HG03066 (cell line): ENCODE measurements around the gene RHOH.

Experiments
- ATAC-seq: cut with Tn5 transposase; IDR thresholded peaks from one replicate; pipeline ENCODE4 v1.9.1; 2021; ENCODE audit warnings: low read depth; ENCODE audit not compliant: unreplicated experiment

The RHOH gene

DNA sequence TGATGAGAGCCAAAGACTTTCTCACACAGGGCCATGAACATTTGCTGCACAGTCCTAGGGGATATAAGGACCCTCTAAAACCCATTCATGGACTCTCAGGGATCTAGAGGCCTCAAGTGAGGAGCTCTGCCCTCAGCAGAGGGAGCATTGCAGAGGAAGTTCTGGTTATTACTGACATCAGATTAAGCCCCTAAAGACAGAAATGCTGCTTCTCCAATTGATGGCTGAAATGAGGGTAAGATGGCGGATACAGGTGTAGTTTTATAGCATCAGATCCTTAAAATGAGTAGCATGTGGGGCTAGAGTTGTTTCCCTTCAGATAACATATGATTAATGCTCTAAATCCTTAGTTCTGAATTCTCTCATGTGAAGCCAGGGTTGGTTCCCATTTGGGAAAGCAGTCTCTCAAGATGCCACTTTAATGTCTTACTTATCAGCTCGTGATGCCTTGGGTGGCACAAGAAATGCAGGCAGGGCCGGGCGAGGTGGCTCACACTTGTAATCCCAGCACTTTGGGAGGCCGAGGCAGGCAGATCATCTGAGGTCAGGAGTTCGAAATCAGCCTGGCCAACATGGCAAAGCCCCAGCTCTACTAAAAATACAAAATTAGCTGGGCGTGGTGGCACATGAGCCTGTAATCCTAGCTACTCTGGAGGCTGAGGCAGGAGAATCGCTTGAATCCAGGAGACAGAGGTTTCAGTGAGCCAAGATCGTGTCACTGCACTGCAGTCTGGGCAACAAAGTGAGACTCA lies 7.9 kb downstream of the RHOH start:
- ATAC-seq, result no peak

DNA sequence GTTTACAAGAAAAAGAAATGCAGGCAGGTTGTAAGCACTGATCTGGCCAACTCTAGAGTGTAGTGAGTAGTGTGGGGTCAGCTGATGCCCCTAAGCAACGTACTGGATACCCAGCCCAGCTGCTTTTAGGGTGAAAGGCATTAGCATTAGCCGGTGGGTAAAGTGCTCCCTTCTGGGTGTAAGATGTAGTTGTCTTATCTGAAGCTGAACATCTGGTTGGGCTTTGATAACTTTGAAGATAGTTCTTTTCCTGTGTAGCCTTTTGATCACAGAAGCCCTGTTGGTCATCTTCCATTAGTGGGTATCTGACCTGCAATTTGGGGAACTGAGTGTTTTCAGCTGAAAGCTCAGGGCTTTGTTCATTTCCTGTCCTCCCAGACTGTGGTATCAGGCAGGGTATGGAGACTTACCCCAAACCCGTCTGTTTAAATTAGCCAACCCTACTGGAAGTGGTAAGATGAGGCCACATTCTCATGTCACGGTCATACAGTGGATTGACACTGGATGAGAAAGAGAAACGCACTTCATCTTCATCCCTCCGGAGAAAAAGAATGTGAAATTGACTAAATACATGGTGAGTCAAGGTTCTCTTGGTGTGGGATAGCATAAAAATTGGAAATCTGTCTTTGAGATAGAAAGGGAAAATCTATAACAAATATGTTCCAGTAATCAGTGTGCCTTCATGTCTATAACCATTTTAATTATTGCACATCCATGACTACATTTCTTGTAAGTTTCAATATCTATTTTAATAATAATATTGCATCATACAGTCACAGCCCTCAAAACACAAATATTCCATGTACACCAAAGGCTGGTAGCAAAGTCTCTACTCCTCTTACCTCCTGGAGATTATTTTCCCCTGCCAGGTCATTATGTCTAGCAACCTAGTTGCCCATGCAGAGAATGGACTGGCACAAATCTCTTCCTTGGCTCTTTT lies 8.7 kb downstream of the RHOH start:
- ATAC-seq, result peak; percentile 59

DNA sequence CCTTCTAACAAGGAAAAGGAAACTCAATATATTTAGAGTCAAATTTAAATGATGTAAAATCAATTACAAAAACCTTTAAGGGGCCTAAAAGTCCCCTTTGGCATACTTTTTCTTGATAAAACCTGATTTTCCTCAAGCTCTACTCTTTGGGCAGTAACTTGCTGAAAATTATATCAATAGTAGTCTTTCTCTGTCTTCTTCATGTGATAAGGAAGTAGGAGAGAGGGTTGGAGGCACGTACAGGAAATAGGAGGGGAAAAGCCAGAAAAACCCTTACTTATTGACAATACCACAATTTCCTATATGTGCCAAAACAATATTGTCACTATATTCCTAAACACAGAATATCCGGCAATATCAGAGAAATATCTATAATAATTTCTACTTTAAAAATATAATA lies 9.6 kb downstream of the RHOH start:
- ATAC-seq, result no peak

DNA sequence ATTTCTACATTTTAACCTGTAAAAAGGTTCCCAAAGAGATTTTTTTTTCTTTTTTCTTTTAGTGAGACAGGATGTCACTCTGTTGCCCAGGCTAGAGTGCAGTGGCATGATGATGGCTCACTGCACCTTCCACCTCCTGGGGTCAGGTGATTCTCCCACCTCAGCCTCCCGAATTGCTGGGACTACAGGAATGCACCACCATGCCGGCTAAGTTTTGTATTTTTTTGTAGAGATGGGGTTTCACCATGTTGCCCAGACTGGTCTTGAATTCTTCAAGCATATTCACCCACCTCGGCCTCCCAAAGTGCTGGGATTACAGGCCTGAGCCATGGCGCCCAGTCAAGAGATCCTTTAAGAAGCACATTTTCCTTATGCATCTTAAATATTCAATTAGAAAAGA lies 12.6 kb downstream of the RHOH start:
- no peak for ATAC-seq

DNA sequence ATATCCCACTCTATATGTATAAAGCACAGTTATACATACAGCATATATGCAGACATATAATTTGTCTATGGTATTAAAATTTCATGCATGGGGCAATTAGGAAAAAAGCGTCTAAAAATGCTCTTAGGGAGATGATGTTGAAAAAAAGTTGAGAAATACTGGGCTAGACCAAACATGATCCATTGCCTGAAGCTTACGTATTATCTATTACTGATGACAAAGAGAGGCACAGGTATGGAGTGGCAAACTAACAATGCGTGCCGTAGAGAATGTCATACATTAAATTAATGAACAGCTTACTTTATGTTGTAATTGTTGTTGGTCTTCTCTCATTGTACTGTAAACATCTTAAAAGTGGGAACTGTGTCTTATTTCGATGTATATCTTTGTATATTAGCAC lies 13.9 kb downstream of the RHOH start:
- no peak for ATAC-seq

DNA sequence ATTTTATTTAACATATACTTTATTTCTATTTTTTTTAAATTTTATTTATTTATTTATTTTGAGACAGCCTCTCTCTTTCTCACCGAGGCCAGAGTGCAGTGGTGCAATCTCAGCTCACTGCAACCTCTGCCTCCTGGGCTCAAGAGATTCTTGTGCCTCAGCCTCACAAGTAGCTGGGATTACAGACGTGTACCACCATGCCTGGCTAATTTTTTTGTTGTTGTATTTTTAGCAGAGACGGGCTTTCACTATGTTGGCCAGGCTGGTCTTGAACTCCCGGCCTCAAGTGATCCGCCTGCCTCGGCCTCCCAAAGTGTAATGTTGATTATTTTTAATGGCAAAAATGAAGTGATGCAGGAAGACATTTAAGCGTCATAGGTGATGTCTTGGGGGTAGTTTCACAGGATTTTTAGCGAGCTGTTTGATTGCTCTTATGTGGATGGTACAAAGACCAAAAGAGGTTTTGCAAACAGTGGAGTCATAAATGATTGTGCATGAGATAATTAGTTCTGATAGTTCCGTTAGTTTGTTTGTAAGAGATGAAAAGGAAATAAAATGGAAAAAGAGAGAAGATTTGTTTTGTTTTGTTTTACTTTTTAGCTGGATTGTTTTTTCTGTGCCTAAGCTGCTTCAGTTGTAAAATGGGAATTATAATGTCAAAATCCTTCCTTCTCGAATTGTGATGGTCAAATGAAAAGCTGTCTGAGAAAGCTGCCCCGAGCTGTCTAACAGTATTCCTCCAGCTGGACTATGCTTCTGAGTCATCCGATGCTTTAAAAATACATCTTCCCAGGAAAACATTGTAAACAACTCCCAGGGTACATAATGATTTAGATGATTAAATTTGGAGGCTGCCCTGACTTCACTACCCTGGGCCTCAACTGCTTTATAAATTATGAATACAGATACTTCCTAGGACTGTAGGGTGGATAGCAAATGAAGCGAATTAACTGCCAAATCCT lies 14.7 kb downstream of the RHOH start:
- no peak for ATAC-seq

DNA sequence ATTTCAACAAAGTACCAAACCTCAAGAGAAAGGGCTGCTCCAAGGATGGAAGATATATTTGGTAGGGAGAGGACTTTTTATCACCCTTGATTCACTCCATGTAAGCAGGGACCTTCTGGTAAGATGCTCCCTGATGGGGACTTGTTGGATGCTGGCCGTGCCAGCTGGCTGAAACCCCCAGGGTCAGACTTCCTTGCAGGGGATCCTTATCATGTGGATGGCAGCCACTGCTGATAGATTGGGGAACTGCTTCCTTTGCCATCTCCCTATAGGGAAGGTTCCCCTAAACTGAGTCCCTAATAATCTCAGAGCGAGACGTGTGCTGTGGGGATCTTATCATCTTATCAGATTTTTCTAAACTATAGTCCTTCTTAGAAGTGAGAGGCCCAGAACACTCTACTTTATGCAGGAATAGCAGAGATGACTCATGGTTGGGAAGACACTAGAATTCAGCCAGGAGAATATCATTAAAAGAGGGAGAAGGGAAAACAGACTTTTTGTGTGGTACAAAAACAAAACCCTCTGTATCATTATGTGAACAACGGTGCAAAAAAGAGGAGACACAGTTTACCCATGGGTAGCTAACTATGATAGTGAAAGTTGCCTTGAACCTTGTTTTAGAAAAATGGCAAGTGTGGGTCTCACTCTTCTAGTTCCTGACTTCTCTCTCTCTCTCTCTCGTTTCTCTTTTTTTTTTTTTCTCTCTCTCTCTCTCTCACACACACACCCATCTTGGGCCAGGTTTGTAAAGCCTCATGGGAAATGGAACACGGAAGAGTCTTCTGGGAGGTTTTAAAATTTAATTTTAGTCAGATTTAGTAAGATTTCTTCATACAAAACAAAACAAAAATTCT lies 16.1 kb downstream of the RHOH start:
- ATAC-seq, result no peak

DNA sequence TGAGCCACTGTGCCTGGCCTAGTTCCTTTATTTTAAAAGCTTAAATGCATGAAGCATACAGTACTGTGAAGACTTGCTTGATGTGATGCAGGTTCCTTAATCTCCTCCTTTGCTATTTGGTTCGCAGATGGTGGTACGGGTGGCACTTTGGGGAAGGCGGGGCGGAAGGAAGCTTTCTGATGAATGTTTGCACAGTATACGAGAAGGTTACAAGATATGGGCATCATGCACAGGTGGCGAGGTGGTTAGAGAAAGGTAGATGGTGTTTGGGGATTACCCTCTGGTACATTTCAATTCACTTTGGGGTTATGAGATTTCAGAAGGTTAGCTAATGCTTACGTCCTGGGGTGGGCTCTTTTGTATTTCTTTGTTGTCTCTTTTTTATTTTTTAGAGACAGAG lies 17.2 kb downstream of the RHOH start:
- no peak for ATAC-seq

DNA sequence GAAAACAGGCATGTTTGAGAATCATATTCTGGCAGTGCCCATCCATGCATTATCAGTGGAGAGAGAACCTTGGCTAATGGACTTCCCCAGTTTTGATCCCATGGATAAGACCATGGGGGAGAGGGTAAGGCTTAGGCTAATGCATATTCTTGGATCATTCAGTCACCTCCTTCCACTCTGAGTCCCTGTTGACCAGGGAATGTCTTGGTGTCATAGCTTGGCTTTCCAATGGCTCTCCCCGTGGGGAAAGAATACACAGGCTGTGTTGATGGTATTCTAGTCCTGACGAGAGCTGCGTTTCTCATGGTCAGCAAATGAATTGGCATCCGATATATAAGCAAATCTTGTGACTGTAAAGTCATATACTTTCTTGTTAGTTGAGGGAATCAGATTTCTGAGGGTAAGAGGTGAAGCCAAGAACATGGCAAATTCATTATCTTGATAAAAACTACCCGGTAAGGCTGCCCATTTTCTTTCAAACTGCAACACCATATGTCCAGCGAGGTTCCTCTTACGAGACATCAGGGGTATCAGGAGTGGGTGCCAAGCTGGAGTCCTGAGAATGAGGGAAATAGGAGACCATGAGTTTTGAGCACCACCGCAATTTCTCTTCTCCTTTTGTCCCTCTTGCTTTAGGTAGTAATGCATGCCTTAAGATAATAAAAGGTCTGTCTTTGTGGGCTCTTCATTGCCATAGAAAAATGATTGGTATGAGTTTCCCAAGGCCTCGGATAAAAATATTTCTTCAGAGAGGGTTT lies 18.0 kb downstream of the RHOH start:
- no peak for ATAC-seq

DNA sequence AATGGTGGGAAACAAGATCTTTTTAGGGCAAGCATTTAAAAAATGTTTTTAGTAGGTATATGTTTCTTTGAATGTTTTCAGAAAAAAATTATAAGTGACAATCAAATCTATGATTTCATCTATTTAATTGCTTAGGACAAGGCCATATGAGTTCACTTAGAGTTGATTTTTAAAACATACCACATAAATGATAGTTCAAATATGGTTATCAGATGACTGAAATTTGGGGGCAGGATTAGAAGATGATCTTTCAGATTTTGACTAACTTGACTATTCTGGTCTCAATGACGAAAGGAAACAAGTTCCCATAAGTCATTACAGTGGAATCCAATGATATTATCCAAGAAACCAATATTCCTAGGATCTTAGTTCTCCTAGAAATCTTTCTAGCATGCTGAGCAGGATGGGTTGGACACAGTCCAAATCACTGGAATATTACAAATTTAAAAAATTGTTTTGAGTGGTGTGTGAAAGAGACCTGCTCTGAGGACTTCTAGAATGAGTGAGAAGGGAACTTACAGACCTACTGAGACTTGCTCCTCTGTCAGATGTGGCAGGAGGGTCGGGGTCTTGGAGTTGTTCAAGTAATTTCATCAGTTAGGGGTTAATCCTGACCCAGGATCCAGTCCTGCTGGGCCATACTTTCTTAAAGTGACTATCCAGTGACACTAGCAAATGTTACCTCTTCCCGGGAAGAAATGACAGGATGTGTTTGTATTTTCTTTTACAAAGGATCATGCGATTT lies 20.0 kb downstream of the RHOH start:
- no peak for ATAC-seq

DNA sequence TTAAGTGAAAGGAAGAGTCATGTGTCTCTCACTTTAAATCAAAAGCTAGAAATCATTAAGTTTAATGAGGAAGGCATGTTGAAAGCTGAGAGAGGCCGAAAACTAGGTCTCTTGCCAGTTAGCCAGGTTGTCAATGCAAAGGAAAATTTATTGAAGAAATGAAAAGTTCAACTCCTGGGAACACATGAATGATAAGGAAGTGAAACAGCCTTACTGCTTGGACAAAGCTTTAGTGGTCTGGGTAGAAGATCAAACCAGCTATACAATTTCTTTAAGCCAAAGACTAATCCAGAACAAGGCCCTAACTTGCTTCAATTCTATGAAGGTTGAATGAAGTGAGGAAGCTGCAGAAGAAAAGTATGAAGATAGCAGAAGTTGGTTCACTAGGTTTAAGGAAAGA lies 24.9 kb downstream of the RHOH start:
- no peak for ATAC-seq

DNA sequence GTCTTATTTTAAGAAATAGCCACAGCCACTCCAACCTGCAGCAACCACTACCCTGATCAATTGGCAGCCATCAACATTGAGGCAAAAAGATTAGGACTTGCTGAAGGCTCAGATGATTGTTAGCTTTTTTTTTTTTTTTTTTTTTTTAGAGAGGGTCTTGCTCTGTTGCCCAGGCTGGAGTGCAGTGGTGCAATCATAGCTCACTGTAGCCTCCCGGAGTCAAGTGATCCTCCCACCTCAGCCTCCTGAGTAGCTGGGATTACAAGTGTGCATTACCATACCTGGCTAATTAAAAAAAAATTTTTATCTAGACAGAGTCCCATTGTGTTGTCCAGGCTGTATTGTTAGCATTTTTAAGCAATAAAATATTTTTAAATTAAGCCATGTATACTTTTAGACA lies 26.5 kb downstream of the RHOH start:
- no peak for ATAC-seq

DNA sequence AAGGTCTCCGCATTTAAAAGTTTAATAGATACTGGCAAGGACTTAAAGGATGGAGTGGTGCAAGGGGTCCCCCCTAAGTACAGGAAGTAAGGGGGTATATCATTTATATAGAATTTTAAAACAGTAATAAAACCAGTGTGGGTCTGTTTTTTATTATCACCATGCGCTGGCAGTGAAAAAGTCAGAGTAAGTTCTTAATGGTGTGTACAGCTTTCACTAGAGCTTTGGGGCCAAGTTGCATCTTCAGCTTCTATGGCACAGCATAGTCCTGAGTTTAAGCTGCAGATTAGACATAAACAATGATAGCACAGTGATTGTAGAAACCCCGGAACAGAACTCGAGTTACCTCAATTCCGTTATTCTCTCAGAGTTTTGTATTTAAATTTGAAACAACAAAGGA lies 27.6 kb downstream of the RHOH start:
- ATAC-seq, result no peak

DNA sequence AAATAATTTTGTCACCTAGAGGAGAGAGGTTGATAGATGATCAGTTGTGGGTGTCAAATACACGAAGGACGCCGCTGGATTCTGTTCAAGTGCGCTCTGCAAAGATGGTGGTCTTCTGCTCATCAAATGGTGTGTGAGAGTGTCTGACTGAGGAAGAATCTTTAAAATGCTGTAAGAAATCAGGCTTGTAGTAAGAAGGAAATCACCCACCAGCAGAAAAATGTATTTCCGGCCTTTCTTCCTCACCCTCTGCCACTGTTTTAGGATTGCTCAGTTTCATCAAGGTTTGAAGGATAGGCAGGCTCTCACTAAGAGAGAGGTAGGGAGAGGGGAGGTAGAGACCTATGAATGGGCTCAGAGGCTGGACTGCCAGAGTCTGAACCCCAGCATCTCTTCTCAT lies 28.7 kb downstream of the RHOH start:
- no peak for ATAC-seq

DNA sequence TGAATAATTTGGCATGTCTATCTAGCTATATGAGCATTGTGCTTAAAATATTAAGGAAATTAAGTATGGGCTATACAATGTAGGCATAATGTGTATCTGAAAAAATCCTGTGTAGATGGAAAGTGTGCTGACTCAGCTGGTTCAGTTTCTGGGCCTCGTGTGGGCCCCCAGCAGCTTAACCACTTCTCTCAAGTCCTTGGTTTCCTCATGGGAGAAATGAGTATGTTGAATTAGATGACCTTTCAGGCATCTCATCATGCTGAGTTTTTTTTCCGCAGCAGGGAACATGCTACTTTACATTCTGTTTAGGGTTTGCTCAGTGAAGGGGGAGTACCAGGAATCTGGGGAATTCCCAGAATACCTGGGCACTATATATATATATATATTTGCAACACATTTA lies 30.5 kb downstream of the RHOH start:
- ATAC-seq, result peak; percentile 49

DNA sequence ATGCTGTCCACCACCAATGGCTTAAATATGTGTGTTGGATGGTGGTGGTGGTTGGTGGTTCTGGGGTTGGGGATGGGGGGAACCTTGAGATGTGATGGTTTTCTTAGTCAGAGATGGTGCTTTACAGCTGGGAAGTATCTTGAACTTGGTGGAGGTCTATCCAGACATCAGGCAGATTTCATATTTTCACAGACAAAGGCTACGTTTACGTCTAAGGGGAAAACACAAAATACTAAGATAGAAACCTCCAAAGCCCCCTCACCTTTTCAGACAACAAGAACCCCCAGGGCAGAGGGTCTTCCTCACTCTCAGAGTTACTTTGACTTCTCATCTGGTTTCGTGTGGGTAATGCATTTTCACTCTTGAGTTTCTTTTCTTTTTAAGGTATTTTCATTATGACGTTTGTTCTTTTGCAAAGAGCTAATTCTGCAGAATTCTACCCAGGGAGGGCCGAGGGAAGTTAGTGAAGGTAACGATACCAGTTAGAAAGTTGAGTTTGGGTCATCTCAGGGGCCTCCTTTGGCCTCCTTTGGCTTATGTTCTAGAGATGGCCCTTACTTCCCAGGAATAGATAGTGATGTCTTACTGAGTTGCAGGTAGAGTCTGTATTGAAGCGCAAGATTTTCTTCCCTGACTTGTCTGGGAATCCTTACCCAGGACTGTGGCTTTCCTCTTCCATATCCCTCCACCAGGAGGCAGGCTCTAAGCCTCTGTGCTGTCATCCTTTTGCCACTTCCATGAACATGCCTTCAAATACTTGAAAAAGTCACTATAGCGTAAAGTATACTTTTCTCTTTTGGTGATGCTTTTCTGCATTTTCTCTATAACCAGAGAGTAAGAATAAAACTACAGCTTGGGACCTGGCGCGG lies 31.9 kb downstream of the RHOH start:
- peak; percentile 53 for ATAC-seq

DNA sequence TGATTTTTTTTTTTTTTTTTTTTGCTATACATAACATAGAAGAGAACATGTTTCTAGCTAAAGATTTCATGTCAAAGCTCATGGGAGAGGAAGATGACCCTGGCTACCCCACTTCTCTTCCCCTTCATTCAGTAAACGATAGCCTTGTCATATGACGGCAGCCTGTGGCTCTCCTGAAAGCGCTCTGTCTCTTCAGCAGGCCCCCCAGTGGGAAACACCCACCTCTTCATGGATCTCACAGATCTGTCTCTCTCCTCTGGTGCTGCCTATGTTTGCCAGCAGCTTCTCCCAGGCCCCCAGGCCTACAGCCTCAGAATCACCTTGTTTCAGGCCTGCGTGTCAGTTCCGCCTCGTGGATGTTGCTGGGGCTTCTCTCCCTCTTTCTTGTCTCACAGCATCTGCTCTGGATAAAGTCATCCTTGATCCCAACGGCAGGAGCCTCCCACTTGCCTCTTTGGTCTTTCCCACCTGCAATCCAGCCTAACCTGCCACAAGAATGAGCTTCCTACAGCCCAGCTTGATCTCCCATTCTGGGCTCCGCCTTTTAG lies 34.6 kb downstream of the RHOH start:
- ATAC-seq, result no peak
